ENCODE measurements around the gene UNCX.

UNCX gene

GRCh38 chr7:1241258-1241602 is 8.6 kb downstream of the UNCX start:
- TF ChIP-seq, protein P1, sequence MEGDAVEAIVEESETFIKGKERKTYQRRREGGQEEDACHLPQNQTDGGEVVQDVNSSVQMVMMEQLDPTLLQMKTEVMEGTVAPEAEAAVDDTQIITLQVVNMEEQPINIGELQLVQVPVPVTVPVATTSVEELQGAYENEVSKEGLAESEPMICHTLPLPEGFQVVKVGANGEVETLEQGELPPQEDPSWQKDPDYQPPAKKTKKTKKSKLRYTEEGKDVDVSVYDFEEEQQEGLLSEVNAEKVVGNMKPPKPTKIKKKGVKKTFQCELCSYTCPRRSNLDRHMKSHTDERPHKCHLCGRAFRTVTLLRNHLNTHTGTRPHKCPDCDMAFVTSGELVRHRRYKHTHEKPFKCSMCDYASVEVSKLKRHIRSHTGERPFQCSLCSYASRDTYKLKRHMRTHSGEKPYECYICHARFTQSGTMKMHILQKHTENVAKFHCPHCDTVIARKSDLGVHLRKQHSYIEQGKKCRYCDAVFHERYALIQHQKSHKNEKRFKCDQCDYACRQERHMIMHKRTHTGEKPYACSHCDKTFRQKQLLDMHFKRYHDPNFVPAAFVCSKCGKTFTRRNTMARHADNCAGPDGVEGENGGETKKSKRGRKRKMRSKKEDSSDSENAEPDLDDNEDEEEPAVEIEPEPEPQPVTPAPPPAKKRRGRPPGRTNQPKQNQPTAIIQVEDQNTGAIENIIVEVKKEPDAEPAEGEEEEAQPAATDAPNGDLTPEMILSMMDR (IDR thresholded peaks at IDR 0.05; ENCODE audit: low read depth, low read length, poor library complexity, severe bottlenecking) = no peak
- no peak for TF ChIP-seq EZH2phosphoT487 (IDR thresholded peaks at IDR 0.05; ENCODE audit: borderline replicate concordance, low read length)
- Histone ChIP-seq H3K79me2 (ENCODE audit: control insufficient read depth, low read length) (no peaks in the 10 kb centered on the region), H3F3A (ENCODE audit: control insufficient read depth, insufficient read depth) (no peaks in the 10 kb centered on the region), H3K27ac (ENCODE audit: low read depth, low read length) (no peak overlapping the region), H3K9me2 (replicated peaks; ENCODE audit: control insufficient read depth, low read length) (no peaks in the 10 kb centered on the region), H3K9me3 (ENCODE audit: control insufficient read depth, insufficient read depth, low read length) (no peaks in the 10 kb centered on the region), H3K4me1 (ENCODE audit: control insufficient read depth, low read length) (no peaks in the 10 kb centered on the region), H4K20me1 (ENCODE audit: control insufficient read depth, insufficient read depth, low read depth, low read length) (no peaks in the 10 kb centered on the region; the same call in 1 of the 2 replicates), H3K4me3 (ENCODE audit: low read length) (no peak overlapping the region), H3K4me2 (ENCODE audit: low read length) (no peak overlapping the region), H3K36me3 (ENCODE audit: control insufficient read depth, low read length) (no peaks in the 10 kb centered on the region), H3K27me3 (ENCODE audit: control insufficient read depth, low read length) (peaks cover 26% of the 10 kb centered on the region)

GRCh38 chr7:1241603-1242255 is 9.1 kb downstream of the UNCX start:
- Histone ChIP-seq H3K4me2 (ENCODE audit: low read length) (no peak overlapping the region), H3K9me3 (ENCODE audit: control insufficient read depth, insufficient read depth, low read length) (no peaks in the 10 kb centered on the region), H3K36me3 (ENCODE audit: control insufficient read depth, low read length) (no peaks in the 10 kb centered on the region), H3K27me3 (ENCODE audit: control insufficient read depth, low read length) (peaks cover 26% of the 10 kb centered on the region), H3K9me2 (replicated peaks; ENCODE audit: control insufficient read depth, low read length) (no peaks in the 10 kb centered on the region), H3K4me3 (ENCODE audit: low read length) (no peak overlapping the region), H3K79me2 (ENCODE audit: control insufficient read depth, low read length) (no peaks in the 10 kb centered on the region), H3F3A (ENCODE audit: control insufficient read depth, insufficient read depth) (no peaks in the 10 kb centered on the region), H3K27ac (ENCODE audit: low read depth, low read length) (no peak overlapping the region), H4K20me1 (ENCODE audit: control insufficient read depth, insufficient read depth, low read depth, low read length) (no peaks in the 10 kb centered on the region; the same call in 1 of the 2 replicates), H3K4me1 (ENCODE audit: control insufficient read depth, low read length) (no peaks in the 10 kb centered on the region)
- TF ChIP-seq, protein P1 (IDR thresholded peaks at IDR 0.05; ENCODE audit: low read depth, low read length, poor library complexity, severe bottlenecking) = no peak
- no peak for TF ChIP-seq EZH2phosphoT487 (IDR thresholded peaks at IDR 0.05; ENCODE audit: borderline replicate concordance, low read length)

DNA sequence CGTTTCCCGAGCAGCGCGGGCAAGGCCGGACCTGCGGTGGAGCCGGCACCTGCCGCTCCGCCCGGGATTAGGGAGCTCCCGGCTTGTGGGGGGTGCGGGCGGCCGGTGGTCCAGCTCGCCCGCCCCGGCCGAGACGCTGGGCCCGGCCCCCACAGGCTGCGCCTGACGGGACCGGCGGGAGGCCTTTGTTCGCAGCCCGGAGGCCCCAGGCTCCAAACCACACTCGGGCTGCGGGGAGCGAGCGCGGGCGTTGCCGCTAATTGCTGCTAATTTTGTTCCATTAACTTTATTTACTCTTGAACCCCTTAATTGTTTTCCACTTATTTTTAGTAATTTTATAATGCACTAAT is 9.6 kb downstream of the UNCX start:
- Histone ChIP-seq H3K4me1 (ENCODE audit: control insufficient read depth, low read length) (no peaks in the 10 kb centered on the region), H3F3A (ENCODE audit: control insufficient read depth, insufficient read depth) (no peaks in the 10 kb centered on the region), H3K4me3 (ENCODE audit: low read length) (no peak overlapping the region), H3K27me3 (ENCODE audit: control insufficient read depth, low read length) (peaks cover 26% of the 10 kb centered on the region), H3K9me3 (ENCODE audit: control insufficient read depth, insufficient read depth, low read length) (no peaks in the 10 kb centered on the region), H4K20me1 (ENCODE audit: control insufficient read depth, insufficient read depth, low read depth, low read length) (no peaks in the 10 kb centered on the region; the same call in 1 of the 2 replicates), H3K9me2 (replicated peaks; ENCODE audit: control insufficient read depth, low read length) (no peaks in the 10 kb centered on the region), H3K27ac (ENCODE audit: low read depth, low read length) (no peak overlapping the region), H3K4me2 (ENCODE audit: low read length) (no peak overlapping the region), H3K79me2 (ENCODE audit: control insufficient read depth, low read length) (no peaks in the 10 kb centered on the region), H3K36me3 (ENCODE audit: control insufficient read depth, low read length) (no peaks in the 10 kb centered on the region)
- TF ChIP-seq, protein P1 (IDR thresholded peaks at IDR 0.05; ENCODE audit: low read depth, low read length, poor library complexity, severe bottlenecking) = no peak
- no peak for TF ChIP-seq EZH2phosphoT487 (IDR thresholded peaks at IDR 0.05; ENCODE audit: borderline replicate concordance, low read length)

Data from DOHH2 (cell line).